HG03565 (cell line): ENCODE results near the gene KCNMB3.
A peak's percentile ranks its signal among the peaks of the same experiment; 100 is the strongest.
"Not testable (repeated sequence)": the region's sequence is repeated elsewhere in the genome, so short reads cannot be mapped to it uniquely, and the experiment has no call there.

Experiments used
- ATAC-seq: cut with Tn5 transposase; IDR thresholded peaks from one replicate; pipeline ENCODE4 v1.9.1; 2021; ENCODE audit warnings: mild to moderate bottlenecking, moderate library complexity; ENCODE audit not compliant: unreplicated experiment

Gene KCNMB3

GRCh38 chr3:179265092-179265491, 14.2 kb upstream of the KCNMB3 start:
- ATAC-seq = no peak

- no peak for ATAC-seq
These were observed 13.5 kb upstream of the KCNMB3 start for GRCh38 chr3:179264449-179264848.

- no peak for ATAC-seq
These were observed 12.2 kb upstream of the KCNMB3 start for GRCh38 chr3:179263134-179263533.

- peak; percentile 74 for ATAC-seq
These were observed 10.2 kb upstream of the KCNMB3 start for GRCh38 chr3:179260949-179261765.

GRCh38 chr3:179259959-179260756, 9.2 kb upstream of the KCNMB3 start:
- not testable (repeated sequence) for ATAC-seq

- ATAC-seq = no peak
These were observed 7.9 kb upstream of the KCNMB3 start for GRCh38 chr3:179258820-179259219.

GRCh38 chr3:179257742-179258141, 6.8 kb upstream of the KCNMB3 start:
- ATAC-seq = not testable (repeated sequence)

- no peak for ATAC-seq
These were observed 5.9 kb upstream of the KCNMB3 start for GRCh38 chr3:179256813-179257212.

- no peak for ATAC-seq
These were observed 3.5 kb downstream of the KCNMB3 start for GRCh38 chr3:179247289-179248015.

- no peak for ATAC-seq
These were observed 6.0 kb downstream of the KCNMB3 start for GRCh38 chr3:179244878-179245277.

- ATAC-seq = not testable (repeated sequence)
These were observed 8.1 kb downstream of the KCNMB3 start for GRCh38 chr3:179242859-179243258.

GRCh38 chr3:179240299-179240698, 10.6 kb downstream of the KCNMB3 start:
- not testable (repeated sequence) for ATAC-seq

GRCh38 chr3:179236669-179237301, 14.1 kb downstream of the KCNMB3 start:
- ATAC-seq = peak; percentile 76

GRCh38 chr3:179234199-179234598, 16.7 kb downstream of the KCNMB3 start:
- no peak for ATAC-seq

- no peak for ATAC-seq
These were observed 17.9 kb downstream of the KCNMB3 start for GRCh38 chr3:179233043-179233442.

- no peak for ATAC-seq
These were observed 21.7 kb downstream of the KCNMB3 start for GRCh38 chr3:179229177-179229576.

- ATAC-seq = no peak
These were observed 23.6 kb downstream of the KCNMB3 start for GRCh38 chr3:179227349-179227748.

GRCh38 chr3:179224584-179224983, 26.3 kb downstream of the KCNMB3 start:
- no peak for ATAC-seq

GRCh38 chr3:179223548-179223947, 27.4 kb downstream of the KCNMB3 start:
- no peak for ATAC-seq

- not testable (repeated sequence) for ATAC-seq
These were observed 32.7 kb downstream of the KCNMB3 start for GRCh38 chr3:179218213-179218612.

GRCh38 chr3:179215550-179215949, 35.4 kb downstream of the KCNMB3 start:
- ATAC-seq = not testable (repeated sequence)
